ENCODE results near the gene MYRF. TPM values are rescaled to one million over a fixed set of nuclear protein-coding genes. Genes with fewer than 3 reads are reported as not detected.

MYRF gene
- total and polyA plus RNA-seq, 2 of the 13 experiments (the other 11 are each of a cell fraction or from before 2014, with no cell fraction given), result 10.2 to 25.9 TPM

GRCh38 chr11:61763930-61764605 lies 11.6 kb downstream of the MYRF start:
- Histone ChIP-seq H3K27me3 (ENCODE audit: control insufficient read depth in 1 of 2, insufficient read depth in 2 of 2, low read length in 2 of 2) (no peaks in the 10 kb centered on the region), H3K9ac (ENCODE audit: insufficient read depth, low read depth, low read length) (no peak overlapping the region), H3K4me1 (ENCODE audit: insufficient read depth, low read length) (peaks cover 49% of the 10 kb centered on the region), H2AFZ (ENCODE audit: low read length) (no peak overlapping the region), H3K4me3 (replicated peaks in 1 of 3; ENCODE audit: insufficient read depth in 1 of 3, low read depth in 2 of 3, low read length in 3 of 3) (no peak overlapping the region), H3K9me3 (ENCODE audit: low read length) (no peaks in the 10 kb centered on the region), H3K79me2 (ENCODE audit: insufficient read depth, low read length) (peaks cover 9% of the 10 kb centered on the region), H3K4me2 (ENCODE audit: low read depth, low read length) (no peak overlapping the region), H3K27ac (ENCODE audit: extremely low read length, insufficient read depth, low read length) (no peak overlapping the region), H4K20me1 (ENCODE audit: insufficient read depth, low read length) (0 out of 2 replicates have a peak, but pooled peaks cover 2% of the 10 kb centered on the region), H3K36me3 (replicated peaks in 1 of 2; ENCODE audit: control insufficient read depth in 1 of 2, insufficient read depth in 2 of 2, low read length in 2 of 2) (no peaks in the 10 kb centered on the region; a peak in 1 of 5 replicates)
- POLR2A ChIA-PET, result no interaction called here
- no peak for DNase-seq (ENCODE audit: low spot score)
- CTCF ChIA-PET (ENCODE audit: low intra/inter-chr PET ratio, low total read pairs), result no interaction called here
- TF ChIP-seq SP4 (CRISPR knock-in tag; IDR thresholded peaks at IDR 0.05) (no peak), ZNF770 (CRISPR knock-in tag; IDR thresholded peaks at IDR 0.05) (no peak), ZNF629 (CRISPR knock-in tag; conservative IDR thresholded peaks at IDR 0.05) (peak; percentile 88)
- in situ Hi-C loops (cut with HindIII; ENCODE audit: extremely low pct_ligation_motif_present, low pct_unique_long_range_greater_than_20kb), result no loop called here
- 98% methylated on average over 9 of the region's 23 CpGs for WGBS (ENCODE audit: low lambda C conversion rate)
- FAIRE-seq, result no peak
- BruUV-seq (replicated peaks), result no TSS peak
- ATAC-seq, result no peak
- intact Hi-C loops (cut with micrococcal nuclease; ENCODE audit: unreplicated experiment), result no loop called here

DNA sequence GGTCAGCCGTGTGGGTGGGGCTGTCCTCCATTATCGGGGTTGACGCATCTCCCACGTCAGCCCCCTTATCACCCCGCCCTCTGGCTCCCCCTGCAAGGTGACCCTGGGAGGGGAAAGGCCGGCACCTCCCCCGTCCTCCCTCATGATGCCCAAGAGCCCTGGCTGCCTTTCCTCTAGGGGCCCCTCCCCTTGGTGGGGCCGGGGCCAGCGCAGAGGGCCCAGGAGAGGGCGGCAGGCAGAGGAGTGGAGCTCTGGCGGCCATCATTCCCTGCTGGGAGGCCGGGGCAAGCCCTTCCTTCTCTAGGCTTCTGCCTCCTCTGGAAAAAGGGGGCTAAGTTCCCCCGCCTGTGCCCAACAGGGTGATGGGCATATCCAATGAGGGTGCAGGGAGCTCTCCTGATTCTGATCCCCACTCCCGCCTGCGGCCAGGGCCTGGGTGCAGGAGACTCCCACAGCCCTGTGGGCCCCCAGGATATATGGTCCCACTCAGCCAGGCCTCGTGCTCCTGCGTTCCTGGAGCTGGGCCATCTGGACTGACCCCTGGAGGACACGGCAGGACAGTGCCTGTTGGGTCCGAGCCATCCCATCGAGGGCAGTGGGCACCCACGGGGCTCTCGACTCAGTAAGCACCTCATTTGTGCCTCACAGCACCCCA lies 12.3 kb downstream of the MYRF start:
- no peak overlapping the region for H3K27ac ChIP-seq (ENCODE audit: extremely low read length, insufficient read depth, low read length)
- no peaks in the 10 kb centered on the region for H3K27me3 ChIP-seq (ENCODE audit: control insufficient read depth in 1 of 2, insufficient read depth in 2 of 2, low read length in 2 of 2)
- peaks cover 49% of the 10 kb centered on the region for H3K4me1 ChIP-seq (ENCODE audit: insufficient read depth, low read length)
- CTCF ChIA-PET (ENCODE audit: low intra/inter-chr PET ratio, low total read pairs), result no interaction called here
- WGBS (ENCODE audit: low lambda C conversion rate), result 87% methylated on average over 8 of the region's 22 CpGs
- peaks cover 7% of the 10 kb centered on the region for H3K79me2 ChIP-seq (ENCODE audit: insufficient read depth, low read length)
- no peak overlapping the region for H3K9ac ChIP-seq (ENCODE audit: insufficient read depth, low read depth, low read length)
- FAIRE-seq (no peak), ATAC-seq (no peak), DNase-seq (ENCODE audit: low spot score) (no peak)
- intact Hi-C loops (cut with micrococcal nuclease; ENCODE audit: unreplicated experiment) (no loop called here), in situ Hi-C loops (cut with HindIII; ENCODE audit: extremely low pct_ligation_motif_present, low pct_unique_long_range_greater_than_20kb) (no loop called here)
- BruUV-seq (replicated peaks), result no TSS peak
- H3K9me3 ChIP-seq (ENCODE audit: low read length), result no peaks in the 10 kb centered on the region
- no peak overlapping the region for H3K4me3 ChIP-seq (replicated peaks in 1 of 3; ENCODE audit: insufficient read depth in 1 of 3, low read depth in 2 of 3, low read length in 3 of 3)
- 0 out of 2 replicates have a peak, but pooled peaks cover 2% of the 10 kb centered on the region for H4K20me1 ChIP-seq (ENCODE audit: insufficient read depth, low read length)
- POLR2A ChIA-PET, result interaction anchor here (5.5 kb wide), 1 partner anchor 8 kb away, joined by 92 read pairs; no protein-coding TSS in a partner anchor
- no peaks in the 10 kb centered on the region; a peak in 1 of 5 replicates for H3K36me3 ChIP-seq (replicated peaks in 1 of 2; ENCODE audit: control insufficient read depth in 1 of 2, insufficient read depth in 2 of 2, low read length in 2 of 2)
- no peak overlapping the region for H2AFZ ChIP-seq (ENCODE audit: low read length)
- no peak overlapping the region for H3K4me2 ChIP-seq (ENCODE audit: low read depth, low read length)
- TF ChIP-seq, protein P1, sequence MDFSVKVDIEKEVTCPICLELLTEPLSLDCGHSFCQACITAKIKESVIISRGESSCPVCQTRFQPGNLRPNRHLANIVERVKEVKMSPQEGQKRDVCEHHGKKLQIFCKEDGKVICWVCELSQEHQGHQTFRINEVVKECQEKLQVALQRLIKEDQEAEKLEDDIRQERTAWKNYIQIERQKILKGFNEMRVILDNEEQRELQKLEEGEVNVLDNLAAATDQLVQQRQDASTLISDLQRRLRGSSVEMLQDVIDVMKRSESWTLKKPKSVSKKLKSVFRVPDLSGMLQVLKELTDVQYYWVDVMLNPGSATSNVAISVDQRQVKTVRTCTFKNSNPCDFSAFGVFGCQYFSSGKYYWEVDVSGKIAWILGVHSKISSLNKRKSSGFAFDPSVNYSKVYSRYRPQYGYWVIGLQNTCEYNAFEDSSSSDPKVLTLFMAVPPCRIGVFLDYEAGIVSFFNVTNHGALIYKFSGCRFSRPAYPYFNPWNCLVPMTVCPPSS (IDR thresholded peaks at IDR 0.05), result no peak
- TF ChIP-seq HNRNPL (IDR thresholded peaks at IDR 0.05; ENCODE audit: low read depth, low read length) (0 out of 2 replicates have a peak, but pooled peaks have one; percentile 24), FOXA3 (CRISPR knock-in tag; IDR thresholded peaks at IDR 0.05) (no peak), STAG1 (CRISPR knock-in tag; IDR thresholded peaks at IDR 0.05) (0 out of 2 replicates have a peak, but pooled peaks have one; percentile 9), ZNF687 (CRISPR knock-in tag; IDR thresholded peaks at IDR 0.05) (peak; percentile 16; the same call in 1 of the 2 replicates)

All from HepG2 (cell line).